GM13977 (cell line): Measurements from ENCODE around the gene ERGIC1.

Experiments
- DNase-seq: peaks from one replicate; pipeline ENCODE4 v3.0.0; 2012; ENCODE audit warnings: low spot score
- CTCF ChIP-seq: IDR thresholded peaks from 2 replicates; pipeline ENCODE4 v1.5.1; 2012; ENCODE audit warnings: mild to moderate bottlenecking, control low read depth; ENCODE audit not compliant: insufficient read depth; ENCODE audit errors: extremely low read depth, missing control alignments
- in situ Hi-C: fragments of 300-500 bp; cut with MboI; formaldehyde crosslinking; loops from one replicate; pipeline ENCODE4 v1.12.0; 2022; ENCODE audit warnings: low sequenced_read_pairs, low pct_unique_long_range_greater_than_20kb, mixed read lengths, inconsistent platforms; ENCODE audit not compliant: unreplicated experiment

ERGIC1 gene

GRCh38 chr5:172819569-172819968 lies 14.5 kb upstream of the ERGIC1 start:
- in situ Hi-C loops = no loop called here
- DNase-seq = no peak
- no peak for TF ChIP-seq CTCF

GRCh38 chr5:172820046-172820767 lies 13.8 kb upstream of the ERGIC1 start:
- DNase-seq = no peak
- no peak for TF ChIP-seq CTCF
- in situ Hi-C loops = no loop called here

GRCh38 chr5:172821340-172821985 lies 12.6 kb upstream of the ERGIC1 start:
- no peak for DNase-seq
- in situ Hi-C loops = no loop called here

GRCh38 chr5:172823840-172824362 lies 10.2 kb upstream of the ERGIC1 start:
- no peak for TF ChIP-seq CTCF
- DNase-seq = no peak

More at GRCh38 chr5:172821340-172821985, 12.6 kb upstream of the ERGIC1 start:
- no peak for TF ChIP-seq CTCF

GRCh38 chr5:172825610-172826204 lies 8.3 kb upstream of the ERGIC1 start:
- DNase-seq = no peak
- in situ Hi-C loops = no loop called here
- TF ChIP-seq CTCF = no peak

More at GRCh38 chr5:172823840-172824362, 10.2 kb upstream of the ERGIC1 start:
- in situ Hi-C loops = no loop called here

- no peak for TF ChIP-seq CTCF
- in situ Hi-C loops = no loop called here
- no peak for DNase-seq
Measured at GRCh38 chr5:172827841-172828240, 6.2 kb upstream of the ERGIC1 start.
